Pons (tissue), 1 donor: ENCODE data around the gene ATP6V1G2.
"Not testable (repeated sequence)": the region's sequence is repeated elsewhere in the genome, so short reads cannot be mapped to it uniquely, and the experiment has no call there.

Experiments
- DNase-seq: peaks from one replicate; pipeline ENCODE4 v3.0.0-alpha.2; 2016; ENCODE audit warnings: low spot score

The ATP6V1G2 gene

GRCh38 chr6:31546339-31546957, at the start of gene ATP6V1G2:
Gene ATP6V1G2 (minus strand): TSS chr6:31546608. CDS start chr6:31546559, 49 bp downstream.
- DNase-seq = peak; percentile 96

GRCh38 chr6:31592396-31592771, 46.0 kb upstream of the ATP6V1G2 start:
- no peak for DNase-seq

- not testable (repeated sequence) for DNase-seq
Measured at GRCh38 chr6:31590691-31591090, 44.3 kb upstream of the ATP6V1G2 start.

- no peak for DNase-seq
Measured at GRCh38 chr6:31588871-31589650, 42.7 kb upstream of the ATP6V1G2 start.

GRCh38 chr6:31587791-31588777, 41.7 kb upstream of the ATP6V1G2 start:
- DNase-seq = no peak

- DNase-seq = peak; percentile 58
Measured at GRCh38 chr6:31586599-31587281, 40.3 kb upstream of the ATP6V1G2 start.

- DNase-seq = peak; percentile 77
Measured at GRCh38 chr6:31586008-31586407, 39.6 kb upstream of the ATP6V1G2 start, which contains the start of gene LST1. Gene LST1 (plus strand): TSS chr6:31586277. CDS start chr6:31587300, 1,023 bp downstream.

- DNase-seq = no peak
Measured at GRCh38 chr6:31585491-31585890, 39.1 kb upstream of the ATP6V1G2 start.

- DNase-seq = no peak
Measured at GRCh38 chr6:31582230-31582643, 35.8 kb upstream of the ATP6V1G2 start, which contains the start of gene LTB. Gene LTB (minus strand): TSS chr6:31582424. CDS start chr6:31582417, 7 bp downstream.

- no peak for DNase-seq
Measured at GRCh38 chr6:31581434-31582229, 35.2 kb upstream of the ATP6V1G2 start.

- DNase-seq = peak; percentile 66
Measured at GRCh38 chr6:31580807-31581433, 34.5 kb upstream of the ATP6V1G2 start.

GRCh38 chr6:31580438-31580740, 34.0 kb upstream of the ATP6V1G2 start:
- no peak for DNase-seq

- DNase-seq = no peak
Measured at GRCh38 chr6:31579546-31580437, 33.4 kb upstream of the ATP6V1G2 start.

- DNase-seq = no peak
Measured at GRCh38 chr6:31579119-31579505, 32.7 kb upstream of the ATP6V1G2 start.

GRCh38 chr6:31578184-31579118, 32.0 kb upstream of the ATP6V1G2 start:
- no peak for DNase-seq

GRCh38 chr6:31577579-31577966, 31.2 kb upstream of the ATP6V1G2 start:
- no peak for DNase-seq

- DNase-seq = no peak
Measured at GRCh38 chr6:31576897-31577578, 30.6 kb upstream of the ATP6V1G2 start.
